ENCODE results near the gene CLMN. TPM values are rescaled to one million over a fixed set of nuclear protein-coding genes. Genes with fewer than 3 reads are reported as not detected.

CLMN gene
- total and polyA plus RNA-seq, 8 donors, result 5.3 to 42.9 (median 20.1) TPM

DNA sequence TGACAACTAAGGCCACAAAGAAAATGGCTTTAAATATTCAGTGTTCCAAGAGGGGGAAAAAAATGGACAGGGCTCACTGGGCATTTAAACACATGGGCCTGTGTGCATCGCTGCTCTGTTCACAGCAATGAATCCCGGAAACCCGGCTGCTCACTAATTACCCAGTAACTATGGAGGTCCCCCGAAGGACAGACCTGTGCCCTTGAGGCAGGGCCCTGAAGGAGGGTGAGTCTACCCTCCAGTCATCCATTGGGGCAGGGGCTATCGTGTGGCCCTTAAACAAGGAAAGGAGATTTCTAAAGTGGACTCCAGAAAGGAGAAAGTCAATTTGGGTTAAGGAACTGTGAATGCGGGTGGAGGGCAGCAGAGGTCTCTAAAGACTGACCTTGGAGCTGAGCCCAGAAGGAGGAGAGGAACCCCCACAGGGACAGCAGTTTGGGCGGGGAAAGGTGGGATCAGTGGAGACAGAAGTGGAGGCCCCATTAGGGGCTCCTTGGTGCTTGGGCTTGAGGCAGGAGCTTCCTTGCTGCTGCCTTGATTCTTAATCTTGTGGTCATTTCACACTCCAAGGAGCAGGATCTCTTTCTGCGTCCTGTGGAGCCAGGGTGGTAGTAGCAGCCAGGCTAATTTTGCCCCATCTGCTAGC is 1.4 kb upstream of the CLMN start:
- intact Hi-C loops (cut with DNase I; ENCODE audit: low total_unique reads), result no loop called here
- Histone ChIP-seq H3K36me3 (no peaks in the 10 kb centered on the region), H3K27me3 (peaks cover 0 to 9% (median 0%) of the 10 kb centered on the region in 3 donors), H3K4me3 (no peak overlapping the region), H3K9me3 (no peaks in the 10 kb centered on the region), H3K27ac (peak overlapping the region; percentile 46 to 84 (median 77)), H3K4me1 (peaks cover 14 to 47% (median 21%) of the 10 kb centered on the region in 4 donors)
- WGBS, 5 donors, result 81 to 89% (median 85%) methylated on average over 8 of the region's 8 CpGs
- no peak for TF ChIP-seq POLR2A (IDR thresholded peaks at IDR 0.05)
- TF ChIP-seq, protein P1, sequence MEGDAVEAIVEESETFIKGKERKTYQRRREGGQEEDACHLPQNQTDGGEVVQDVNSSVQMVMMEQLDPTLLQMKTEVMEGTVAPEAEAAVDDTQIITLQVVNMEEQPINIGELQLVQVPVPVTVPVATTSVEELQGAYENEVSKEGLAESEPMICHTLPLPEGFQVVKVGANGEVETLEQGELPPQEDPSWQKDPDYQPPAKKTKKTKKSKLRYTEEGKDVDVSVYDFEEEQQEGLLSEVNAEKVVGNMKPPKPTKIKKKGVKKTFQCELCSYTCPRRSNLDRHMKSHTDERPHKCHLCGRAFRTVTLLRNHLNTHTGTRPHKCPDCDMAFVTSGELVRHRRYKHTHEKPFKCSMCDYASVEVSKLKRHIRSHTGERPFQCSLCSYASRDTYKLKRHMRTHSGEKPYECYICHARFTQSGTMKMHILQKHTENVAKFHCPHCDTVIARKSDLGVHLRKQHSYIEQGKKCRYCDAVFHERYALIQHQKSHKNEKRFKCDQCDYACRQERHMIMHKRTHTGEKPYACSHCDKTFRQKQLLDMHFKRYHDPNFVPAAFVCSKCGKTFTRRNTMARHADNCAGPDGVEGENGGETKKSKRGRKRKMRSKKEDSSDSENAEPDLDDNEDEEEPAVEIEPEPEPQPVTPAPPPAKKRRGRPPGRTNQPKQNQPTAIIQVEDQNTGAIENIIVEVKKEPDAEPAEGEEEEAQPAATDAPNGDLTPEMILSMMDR (IDR thresholded peaks at IDR 0.05), result no peak
- DNase-seq, result no peak

DNA sequence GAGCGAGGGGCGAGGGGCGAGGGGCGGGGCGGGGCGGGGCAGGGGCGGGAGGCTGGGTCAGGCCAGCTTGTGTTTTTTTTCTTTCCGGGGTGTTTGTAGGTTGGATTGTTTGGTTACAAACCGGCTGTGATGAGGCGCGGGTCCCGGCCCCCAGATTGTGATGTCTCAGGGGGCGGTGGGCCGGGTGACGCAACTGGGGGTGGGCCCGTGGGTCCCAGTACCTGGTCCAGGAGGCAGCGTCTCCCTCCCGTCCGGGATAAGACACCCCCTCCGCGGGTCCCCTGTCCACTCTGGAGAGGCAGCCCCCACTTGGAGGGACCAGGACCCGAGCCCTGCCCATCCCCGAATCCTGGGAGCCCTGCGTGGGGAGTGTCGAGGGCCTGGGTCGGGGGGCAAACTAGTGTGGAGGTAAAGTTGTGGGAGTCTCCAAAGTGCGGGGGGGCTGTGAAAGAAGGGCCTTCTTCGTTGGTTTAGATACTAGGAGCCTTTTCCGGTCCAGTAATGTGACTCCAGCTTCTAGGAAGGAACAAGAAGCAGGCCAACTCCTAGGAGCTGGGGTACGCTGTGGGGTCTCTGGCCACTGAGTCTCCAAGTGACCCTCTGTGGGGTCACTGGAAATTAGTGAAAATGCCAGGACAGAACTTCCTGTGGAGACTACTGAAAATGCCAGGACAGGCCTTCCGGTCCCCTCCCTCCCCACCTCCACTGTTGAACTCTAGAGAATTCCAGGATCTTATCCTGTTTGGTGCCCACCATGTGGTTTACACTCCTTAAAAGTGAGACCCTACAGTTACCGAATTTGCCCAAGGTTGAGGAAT is 579 bp upstream of the CLMN start:
- intact Hi-C loops (cut with DNase I; ENCODE audit: low total_unique reads), result no loop called here
- peaks cover 0 to 9% (median 0%) of the 10 kb centered on the region in 3 donors for H3K27me3 ChIP-seq
- peak overlapping the region; percentile 46 to 84 (median 77) for H3K27ac ChIP-seq
- WGBS, 5 donors, result 19 to 37% (median 24%) methylated on average over 16 to 32 of the region's 32 CpGs
- DNase-seq, result no peak
- H3K9me3 ChIP-seq, result no peaks in the 10 kb centered on the region
- no peaks in the 10 kb centered on the region for H3K36me3 ChIP-seq
- H3K4me3 ChIP-seq, result peak overlapping the region; percentile 46 to 94 (median 83)
- H3K4me1 ChIP-seq, result peaks cover 14 to 55% (median 21%) of the 10 kb centered on the region in 4 donors
- TF ChIP-seq POLR2AphosphoS5 (IDR thresholded peaks at IDR 0.05) (no peak), EP300 (IDR thresholded peaks at IDR 0.05) (no peak), POLR2A (IDR thresholded peaks at IDR 0.05) (no peak)
- TF ChIP-seq, protein P1 (IDR thresholded peaks at IDR 0.05), result no peak

DNA sequence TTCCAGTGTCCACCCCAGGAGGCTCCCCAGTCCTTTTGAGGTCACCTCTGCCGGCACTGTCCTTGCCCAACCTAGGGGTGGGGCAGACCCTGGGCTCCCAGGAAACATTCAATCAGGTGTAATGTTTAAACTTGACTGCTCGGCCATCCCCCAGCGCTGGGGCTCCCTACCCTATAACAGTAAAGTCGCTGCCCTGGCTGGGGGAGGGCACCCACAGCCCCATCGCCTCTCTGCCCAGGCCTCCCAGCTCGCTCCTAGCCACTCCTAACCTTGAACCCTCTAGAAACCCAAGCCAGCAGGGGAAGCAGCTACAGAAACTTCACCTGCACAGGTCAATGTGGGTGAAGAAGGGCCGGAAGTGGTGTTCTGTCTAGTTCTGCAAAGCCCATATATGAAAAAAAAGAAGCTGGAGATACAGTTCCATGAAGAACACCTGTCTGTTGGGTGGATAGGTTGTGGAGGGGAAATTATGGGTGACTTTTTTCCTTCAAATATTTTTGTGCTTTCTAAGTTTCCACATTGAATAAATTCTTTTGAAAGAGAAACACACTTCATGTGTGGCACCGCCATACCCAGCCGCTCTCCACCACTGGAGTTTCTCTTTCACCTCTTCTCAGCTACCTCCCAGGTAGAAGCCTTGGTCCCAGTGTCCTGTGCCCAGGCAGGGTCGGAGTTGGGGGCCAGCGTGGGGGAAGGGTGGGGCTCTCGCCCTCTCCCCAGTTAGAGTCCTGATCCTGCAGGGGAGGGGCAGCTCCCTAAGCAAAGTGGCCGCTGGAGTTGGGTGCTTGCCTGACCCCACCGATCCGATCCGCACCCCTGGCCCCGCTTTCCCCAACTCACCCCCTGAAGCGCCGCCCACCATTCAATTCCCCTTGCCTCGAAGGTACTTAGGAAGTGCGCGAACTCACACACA is 1.1 kb downstream of the CLMN start:
- H3K27me3 ChIP-seq, result peaks cover 0 to 9% (median 0%) of the 10 kb centered on the region in 3 donors
- peak overlapping the region; percentile 82 to 91 (median 88) for H3K27ac ChIP-seq
- 12 to 29% (median 17%) methylated on average over 12 to 22 of the region's 22 CpGs for WGBS, 5 donors
- H3K36me3 ChIP-seq, result no peaks in the 10 kb centered on the region
- no peaks in the 10 kb centered on the region for H3K9me3 ChIP-seq
- no peak for TF ChIP-seq POLR2AphosphoS5 (IDR thresholded peaks at IDR 0.05)
- no peak for TF ChIP-seq POLR2A (IDR thresholded peaks at IDR 0.05)
- TF ChIP-seq EP300 (IDR thresholded peaks at IDR 0.05), result no peak
- TF ChIP-seq, protein P1 (IDR thresholded peaks at IDR 0.05), result no peak
- intact Hi-C loops (cut with DNase I; ENCODE audit: low total_unique reads), result no loop called here
- peak overlapping the region; percentile 76 to 94 (median 83) for H3K4me3 ChIP-seq
- H3K4me1 ChIP-seq, result peaks cover 24 to 71% (median 34%) of the 10 kb centered on the region in 4 donors
- DNase-seq, result peak in 1 of 2 donors; percentile 52
